H9 (cell line): Measurements from ENCODE around the gene SCUBE2. TPM values are rescaled to one million over a fixed set of nuclear protein-coding genes. Genes with fewer than 3 reads are reported as not detected.

Experiments used
- DNase-seq: peaks from one replicate; pipeline ENCODE4 v3.0.0-alpha.2; 2017
- H2AFZ ChIP-seq: one replicate; pipeline ENCODE4 v1.6.1; 2013; ENCODE audit warnings: mild to moderate bottlenecking, low read length, control low read depth, moderate library complexity
- H2AK5ac ChIP-seq: 2 replicates; pipeline ENCODE4 v1.6.1; 2013; ENCODE audit warnings: low read length, control low read depth, mixed read lengths; ENCODE audit not compliant: insufficient read length
- H2BK120ac ChIP-seq: one replicate; pipeline ENCODE4 v1.6.1; 2013; ENCODE audit warnings: low read depth, mild to moderate bottlenecking, low read length, control low read depth, inconsistent platforms; ENCODE audit not compliant: poor library complexity, severe bottlenecking
- H2BK12ac ChIP-seq: 2 replicates; pipeline ENCODE4 v1.6.1; 2013; ENCODE audit warnings: low read length, control low read depth, mixed read lengths, low read depth; ENCODE audit not compliant: insufficient read length
- H2BK15ac ChIP-seq: 2 replicates; pipeline ENCODE4 v1.6.1; 2013; ENCODE audit warnings: low read depth, low read length, control low read depth
- H2BK20ac ChIP-seq: one replicate; pipeline ENCODE4 v1.6.1; 2013; ENCODE audit warnings: low read depth, mild to moderate bottlenecking, low read length, control low read depth, inconsistent platforms; ENCODE audit not compliant: poor library complexity, severe bottlenecking
- H2BK5ac ChIP-seq: 2 replicates; pipeline ENCODE4 v1.6.1; 2013; ENCODE audit warnings: low read length, control low read depth, mixed read lengths; ENCODE audit not compliant: insufficient read length
- H3K14ac ChIP-seq: 2 replicates; pipeline ENCODE4 v1.6.1; 2013; ENCODE audit warnings: low read length, control low read depth; ENCODE audit not compliant: insufficient read depth
- H3K18ac ChIP-seq: 2 replicates; pipeline ENCODE4 v1.6.1; 2013; ENCODE audit warnings: low read depth, mild to moderate bottlenecking, mixed read lengths, low read length, control low read depth; ENCODE audit not compliant: insufficient read length
- H3K23ac ChIP-seq: 2 replicates; pipeline ENCODE4 v1.6.1; 2013; ENCODE audit warnings: low read length, control low read depth, mixed read lengths, low read depth; ENCODE audit not compliant: insufficient read length
- H3K23me2 ChIP-seq: 2 replicates; pipeline ENCODE4 v1.6.1; 2013; ENCODE audit warnings: low read depth, mild to moderate bottlenecking, mixed read lengths, low read length, control low read depth; ENCODE audit not compliant: insufficient read length, poor library complexity, severe bottlenecking
- H3K27ac ChIP-seq: 2 replicates; pipeline ENCODE4 v1.5.1; 2013; ENCODE audit warnings: low read length, control low read depth, mixed read lengths, low read depth; ENCODE audit not compliant: insufficient read length
- H3K27me3 ChIP-seq: 2 replicates; pipeline ENCODE4 v1.6.1; 2013; ENCODE audit warnings: low read length, control low read depth, inconsistent platforms; ENCODE audit not compliant: insufficient read depth
- H3K4ac ChIP-seq: 2 replicates; pipeline ENCODE4 v1.6.1; 2013; ENCODE audit warnings: low read depth, mild to moderate bottlenecking, control low read depth, inconsistent platforms, low read length, moderate library complexity
- H3K4me1 ChIP-seq: 2 replicates; pipeline ENCODE4 v1.6.1; 2013; ENCODE audit warnings: low read length, control low read depth, inconsistent platforms; ENCODE audit not compliant: insufficient read depth
- H3K4me2 ChIP-seq: 2 replicates; pipeline ENCODE4 v1.6.1; 2013; ENCODE audit warnings: low read length, control low read depth, mixed read lengths; ENCODE audit not compliant: insufficient read length, insufficient read depth
- H3K56ac ChIP-seq: 2 replicates; pipeline ENCODE4 v1.6.1; 2013; ENCODE audit warnings: low read depth, mild to moderate bottlenecking, mixed read lengths, low read length, control low read depth; ENCODE audit not compliant: insufficient read length
- H3K79me1 ChIP-seq: 2 replicates; pipeline ENCODE4 v1.6.1; 2013; ENCODE audit warnings: low read depth, mild to moderate bottlenecking, moderate library complexity, low read length, control low read depth, inconsistent platforms; ENCODE audit not compliant: insufficient read depth, poor library complexity, severe bottlenecking
- H3K79me2 ChIP-seq: 2 replicates; pipeline ENCODE4 v1.6.1; 2013; ENCODE audit warnings: low read length, control low read depth, inconsistent platforms; ENCODE audit not compliant: insufficient read depth
- H3K9ac ChIP-seq: 2 replicates; pipeline ENCODE4 v1.6.1; 2013; ENCODE audit warnings: low read length, control low read depth, mixed read lengths; ENCODE audit not compliant: insufficient read length; ENCODE audit errors: extremely low read depth
- H3K9me3 ChIP-seq: one replicate; pipeline ENCODE4 v1.6.1; 2013; ENCODE audit warnings: low read depth, low read length, inconsistent platforms; ENCODE audit not compliant: control insufficient read depth
- H3T11ph ChIP-seq: one replicate; pipeline ENCODE4 v1.6.1; 2013; ENCODE audit warnings: mild to moderate bottlenecking, low read length, control low read depth, inconsistent platforms
- H4K20me1 ChIP-seq: one replicate; pipeline ENCODE4 v1.6.1; 2013; ENCODE audit not compliant: control insufficient read depth, insufficient read length, insufficient read depth
- H4K5ac ChIP-seq: 2 replicates; pipeline ENCODE4 v1.6.1; 2013; ENCODE audit warnings: low read depth, mild to moderate bottlenecking, mixed read lengths, low read length, control low read depth; ENCODE audit not compliant: insufficient read length
- H4K8ac ChIP-seq: replicated peaks from 2 replicates; pipeline ENCODE4 v1.6.1; 2013; ENCODE audit warnings: low read length, control low read depth, mixed read lengths, low read depth; ENCODE audit not compliant: insufficient read length
- H4K91ac ChIP-seq: 2 replicates; pipeline ENCODE4 v1.6.1; 2013; ENCODE audit warnings: low read depth, mild to moderate bottlenecking, moderate library complexity, mixed read lengths, low read length, control low read depth; ENCODE audit not compliant: insufficient read length
- H3K27ac Mint-ChIP-seq, 3 experiments: 2 replicates in 2 of 3; 3 replicates in 1 of 3; pipeline ENCODE4 v1.8.0; 2020 to 2021; ENCODE audit warnings: mixed read lengths in 3 of 3, mild to moderate bottlenecking in 1 of 3, moderate library complexity in 1 of 3
- H3K27me3 Mint-ChIP-seq: 2 replicates; pipeline ENCODE4 v1.8.0; 2021; ENCODE audit warnings: low read depth, mild to moderate bottlenecking, moderate library complexity, mixed read lengths
- H3K36me3 Mint-ChIP-seq, 3 experiments: 2 replicates in 2 of 3; 3 replicates in 1 of 3; pipeline ENCODE4 v1.8.0; 2020 to 2021; ENCODE audit warnings: low read depth in 3 of 3, mixed read lengths in 3 of 3; ENCODE audit not compliant: insufficient read depth in 1 of 3
- H3K4me1 Mint-ChIP-seq, 2 experiments: 2 replicates each; pipeline ENCODE4 v1.8.0; 2020; ENCODE audit warnings: mixed read lengths in 2 of 2
- H3K4me3 Mint-ChIP-seq, 2 experiments: 2 replicates in 1 of 2; 3 replicates in 1 of 2; pipeline ENCODE4 v1.8.0; 2020 to 2021; ENCODE audit warnings: mild to moderate bottlenecking in 2 of 2, mixed read lengths in 2 of 2, moderate library complexity in 1 of 2
- H3K9me3 Mint-ChIP-seq, 2 experiments: 2 replicates in 1 of 2; 3 replicates in 1 of 2; pipeline ENCODE4 v1.8.0; 2020; ENCODE audit warnings: mild to moderate bottlenecking in 2 of 2, mixed read lengths in 2 of 2, moderate library complexity in 1 of 2
- WGBS: extraction: QIAGEN DNeasy Blood & Tissue Kit; methylation state at CpG from one replicate; pipeline ENCODE4 v1.1.7; 2013; ENCODE audit warnings: missing lambda C conversion rate, low lambda C conversion rate, mixed read lengths; ENCODE audit not compliant: insufficient read length; ENCODE audit errors: extremely low coverage; 5-methylcytosine and 5-hydroxymethylcytosine counted together
- total RNA-seq: library from RNA; stranded (reverse); gene quantifications from 2 replicates; pipeline ENCODE4 v1.2.1, GENCODE V29; 2021
- TF ChIP-seq, protein P1 (sequence below): fragments of 200-600 bp; sonication (generic); conservative IDR thresholded peaks from 3 replicates; pipeline ENCODE4 v1.8.0; 2021; ENCODE audit warnings: antibody characterized with exemption, mild to moderate bottlenecking

Gene SCUBE2
- total RNA-seq, 1 experiment from 2014 or later, result 1.6 TPM

DNA sequence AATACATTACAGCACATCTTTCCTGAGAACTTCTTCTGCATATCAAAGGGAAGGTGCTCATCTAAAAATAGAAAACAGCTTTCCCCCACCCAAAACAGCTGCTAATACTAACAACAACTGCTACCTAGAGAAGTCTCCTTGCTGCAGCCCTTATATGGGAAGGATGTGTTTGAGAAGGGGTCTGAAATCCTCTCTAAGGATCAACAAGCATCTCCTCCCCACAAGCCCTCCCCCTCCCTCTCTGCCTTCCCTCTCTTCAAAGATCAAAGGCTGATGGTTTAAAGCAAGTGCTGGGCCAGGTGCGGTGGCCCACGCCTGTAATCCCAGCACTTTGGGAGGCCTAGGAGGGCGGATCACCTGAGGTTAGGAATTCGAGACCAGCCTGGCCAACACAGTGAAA lies 33.5 kb downstream of the SCUBE2 start:
- Histone ChIP-seq H3K4me1 (no peaks in the 10 kb centered on the region), H4K20me1 (no peaks in the 10 kb centered on the region), H3K9me3 (no peaks in the 10 kb centered on the region), H4K5ac (no peak overlapping the region), H3K9ac (no peak overlapping the region), H3K23ac (no peak overlapping the region), H2AFZ (no peak overlapping the region), H3K4ac (no peak overlapping the region), H3K14ac (no peak overlapping the region), H4K91ac (no peak overlapping the region), H3K23me2 (no peaks in the 10 kb centered on the region), H3K27me3 (no peaks in the 10 kb centered on the region), H2BK5ac (no peak overlapping the region), H2BK120ac (no peak overlapping the region), H3K18ac (no peak overlapping the region), H2BK20ac (no peak overlapping the region), H3K27ac (no peak overlapping the region), H3K79me2 (no peaks in the 10 kb centered on the region), H3K79me1 (no peaks in the 10 kb centered on the region), H3K56ac (no peak overlapping the region), H4K8ac (no peak overlapping the region), H3T11ph (no peak overlapping the region), H2BK15ac (no peak overlapping the region), H3K4me2 (no peak overlapping the region), H2AK5ac (no peak overlapping the region), H2BK12ac (no peak overlapping the region)
- TF ChIP-seq, protein P1, sequence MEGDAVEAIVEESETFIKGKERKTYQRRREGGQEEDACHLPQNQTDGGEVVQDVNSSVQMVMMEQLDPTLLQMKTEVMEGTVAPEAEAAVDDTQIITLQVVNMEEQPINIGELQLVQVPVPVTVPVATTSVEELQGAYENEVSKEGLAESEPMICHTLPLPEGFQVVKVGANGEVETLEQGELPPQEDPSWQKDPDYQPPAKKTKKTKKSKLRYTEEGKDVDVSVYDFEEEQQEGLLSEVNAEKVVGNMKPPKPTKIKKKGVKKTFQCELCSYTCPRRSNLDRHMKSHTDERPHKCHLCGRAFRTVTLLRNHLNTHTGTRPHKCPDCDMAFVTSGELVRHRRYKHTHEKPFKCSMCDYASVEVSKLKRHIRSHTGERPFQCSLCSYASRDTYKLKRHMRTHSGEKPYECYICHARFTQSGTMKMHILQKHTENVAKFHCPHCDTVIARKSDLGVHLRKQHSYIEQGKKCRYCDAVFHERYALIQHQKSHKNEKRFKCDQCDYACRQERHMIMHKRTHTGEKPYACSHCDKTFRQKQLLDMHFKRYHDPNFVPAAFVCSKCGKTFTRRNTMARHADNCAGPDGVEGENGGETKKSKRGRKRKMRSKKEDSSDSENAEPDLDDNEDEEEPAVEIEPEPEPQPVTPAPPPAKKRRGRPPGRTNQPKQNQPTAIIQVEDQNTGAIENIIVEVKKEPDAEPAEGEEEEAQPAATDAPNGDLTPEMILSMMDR, result no peak
- peaks cover 17 to 29% of the 10 kb centered on the region in 2 experiments for H3K4me1 Mint-ChIP-seq
- no peaks in the 10 kb centered on the region for H3K9me3 Mint-ChIP-seq
- peak; percentile 54 for DNase-seq
- WGBS, result no CpG with 5 or more reads among the region's 4 CpGs
- no peak overlapping the region for H3K27ac Mint-ChIP-seq
- H3K4me3 Mint-ChIP-seq, result no peak overlapping the region
- H3K27me3 Mint-ChIP-seq, result no peaks in the 10 kb centered on the region
- no peaks in the 10 kb centered on the region for H3K36me3 Mint-ChIP-seq
